GM18907 (cell line): ENCODE results near the gene SF3A1.
A peak's percentile ranks its signal among the peaks of the same experiment; 100 is the strongest.
"Not testable (repeated sequence)": the region's sequence is repeated elsewhere in the genome, so short reads cannot be mapped to it uniquely, and the experiment has no call there.

ENCODE experiments used
- ATAC-seq: cut with Tn5 transposase; IDR thresholded peaks from one replicate; pipeline ENCODE4 v1.9.1; 2021; ENCODE audit warnings: mild to moderate bottlenecking, moderate library complexity; ENCODE audit not compliant: unreplicated experiment

The SF3A1 gene

GRCh38 chr22:30356449-30357235 is at the start of gene SF3A1, which contains the start of gene CCDC157:
SF3A1 (minus strand) TSS chr22:30356894; CDS start chr22:30356792, 102 bp downstream.
CCDC157 (plus strand) TSS chr22:30357007; CDS start chr22:30366001, 8,994 bp downstream.
- peak; percentile 91 for ATAC-seq

- ATAC-seq, result no peak
Measured at GRCh38 chr22:30406400-30406799, 49.7 kb upstream of the SF3A1 start.

- ATAC-seq, result no peak
Measured at GRCh38 chr22:30405731-30406130, 49.0 kb upstream of the SF3A1 start.

- no peak for ATAC-seq
Measured at GRCh38 chr22:30404307-30404706, 47.6 kb upstream of the SF3A1 start.

- not testable (repeated sequence) for ATAC-seq
Measured at GRCh38 chr22:30402766-30403104, 46.0 kb upstream of the SF3A1 start.

- ATAC-seq, result no peak
Measured at GRCh38 chr22:30402028-30402765, 45.5 kb upstream of the SF3A1 start.

- not testable (repeated sequence) for ATAC-seq
Measured at GRCh38 chr22:30401024-30401423, 44.3 kb upstream of the SF3A1 start.

GRCh38 chr22:30400159-30400558 is 43.5 kb upstream of the SF3A1 start:
- ATAC-seq, result no peak

- no peak for ATAC-seq
Measured at GRCh38 chr22:30399718-30400117, 43.0 kb upstream of the SF3A1 start.

- ATAC-seq, result no peak
Measured at GRCh38 chr22:30398685-30399680, 42.3 kb upstream of the SF3A1 start.

GRCh38 chr22:30397656-30398635 is 41.3 kb upstream of the SF3A1 start:
- ATAC-seq, result no peak

- no peak for ATAC-seq
Measured at GRCh38 chr22:30396871-30397655, 40.4 kb upstream of the SF3A1 start, which contains the start of gene SEC14L2. SEC14L2 (plus strand) TSS chr22:30397018; CDS start chr22:30397117, 99 bp downstream.

GRCh38 chr22:30393885-30394284 is 37.2 kb upstream of the SF3A1 start:
- no peak for ATAC-seq

- ATAC-seq, result no peak
Measured at GRCh38 chr22:30393322-30393680, 36.6 kb upstream of the SF3A1 start.

GRCh38 chr22:30392661-30393321 is 36.1 kb upstream of the SF3A1 start:
- ATAC-seq, result no peak

- ATAC-seq, result no peak
Measured at GRCh38 chr22:30390974-30391691, 34.4 kb upstream of the SF3A1 start.

GRCh38 chr22:30386960-30387827 is 30.5 kb upstream of the SF3A1 start, which contains the start of gene RNF215:
RNF215 (minus strand) TSS chr22:30387411; CDS start chr22:30387313, 98 bp downstream.
- ATAC-seq, result peak; percentile 71
